HG03439 (cell line): ENCODE measurements around the gene TADA2B.

Experiments used
- ATAC-seq: cut with Tn5 transposase; IDR thresholded peaks from one replicate; pipeline ENCODE4 v1.9.1; 2021; ENCODE audit warnings: mild to moderate bottlenecking, moderate library complexity; ENCODE audit not compliant: unreplicated experiment

TADA2B gene

DNA sequence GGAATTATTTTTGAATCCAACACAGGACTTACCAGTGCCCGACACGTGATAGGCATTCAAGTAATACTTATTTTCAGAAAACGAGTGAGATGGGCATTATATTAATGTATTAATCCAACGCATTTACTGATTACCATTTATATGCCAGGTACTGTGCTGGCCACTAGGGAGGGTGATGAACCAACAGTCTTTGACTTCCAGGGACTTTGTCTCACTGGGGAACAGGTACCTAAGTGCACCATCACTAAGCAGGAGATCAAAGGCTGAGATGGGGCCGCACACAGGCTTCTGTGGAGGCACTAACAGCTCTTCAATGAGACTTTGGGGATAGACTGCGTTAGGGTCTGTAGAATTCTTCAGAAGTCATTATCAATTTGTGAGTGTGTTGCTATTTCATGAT lies 5.7 kb upstream of the TADA2B start:
- ATAC-seq, result no peak

DNA sequence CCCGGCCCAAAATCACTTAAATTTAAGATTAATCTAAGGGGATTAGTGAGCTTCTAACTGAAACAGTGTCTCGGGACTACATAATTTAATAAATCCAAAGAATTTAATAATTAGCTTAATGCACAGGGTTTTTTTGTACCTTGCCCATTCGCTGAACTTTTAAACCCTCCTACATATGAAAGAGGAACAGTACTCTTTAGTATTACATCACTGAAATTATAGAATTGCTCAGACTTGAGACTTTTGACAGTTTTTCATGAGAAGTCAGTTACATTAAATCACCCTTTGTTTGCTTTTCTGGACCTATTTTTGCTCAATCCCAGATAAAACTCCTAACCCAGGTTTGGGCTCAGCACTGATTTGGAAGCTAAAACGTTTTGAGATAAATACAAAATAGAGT lies 2.4 kb upstream of the TADA2B start:
- ATAC-seq, result no peak

DNA sequence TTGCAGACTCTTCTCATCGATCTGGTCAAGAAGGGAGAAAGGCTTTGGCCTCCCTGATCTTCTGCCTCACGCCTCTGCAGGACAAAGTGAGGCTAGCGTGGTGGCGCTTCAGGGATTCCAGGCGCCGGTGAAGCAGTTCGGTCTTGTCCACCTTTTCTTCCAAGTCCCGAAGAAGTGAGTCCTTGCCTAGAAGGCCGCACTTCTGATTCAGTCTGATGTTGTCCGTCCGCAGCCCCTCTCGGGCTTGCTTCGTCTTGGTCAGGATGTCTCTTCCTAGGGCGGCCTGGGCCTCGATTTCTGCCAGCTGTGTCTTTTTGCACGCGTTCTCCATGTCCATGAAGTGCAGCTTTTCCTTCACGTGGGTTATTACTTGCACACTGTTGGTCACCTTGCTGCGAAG lies 1.9 kb upstream of the TADA2B start:
- ATAC-seq, result no peak

DNA sequence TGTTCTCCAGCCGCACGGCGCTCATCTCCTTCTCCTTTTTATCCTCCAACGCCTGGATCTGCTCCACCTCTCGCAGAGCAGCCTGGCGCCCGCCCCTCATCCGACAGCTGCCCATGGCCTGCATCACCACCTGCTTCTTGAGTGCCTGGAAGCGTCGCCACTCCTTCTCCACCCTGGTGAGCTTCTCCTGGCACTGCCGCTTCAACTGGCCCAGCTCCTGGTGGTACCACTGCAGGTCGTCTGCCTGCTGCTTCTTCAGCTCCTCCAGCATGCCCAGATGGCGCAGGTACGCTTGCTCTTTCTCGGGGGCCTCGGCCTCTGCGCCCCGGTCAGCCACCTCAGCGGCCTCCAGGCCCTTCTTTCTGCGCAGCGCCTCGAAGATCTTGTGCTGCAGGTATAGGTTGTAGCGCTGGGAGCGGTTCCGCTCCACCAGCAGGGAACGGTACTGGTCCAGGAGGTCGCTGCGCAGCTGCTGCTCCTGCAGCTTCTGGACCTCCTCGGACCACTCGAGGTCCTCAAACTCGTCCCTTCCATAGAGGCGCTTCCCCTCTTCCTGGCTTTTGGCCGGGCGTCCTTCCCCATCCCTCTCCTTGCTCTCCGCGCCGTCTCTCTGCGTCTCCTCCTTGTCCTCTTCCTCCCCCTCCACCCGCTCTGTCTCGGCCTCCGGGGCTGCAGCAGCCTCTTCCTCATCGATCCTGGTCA lies 1.2 kb upstream of the TADA2B start:
- ATAC-seq, result no peak

DNA sequence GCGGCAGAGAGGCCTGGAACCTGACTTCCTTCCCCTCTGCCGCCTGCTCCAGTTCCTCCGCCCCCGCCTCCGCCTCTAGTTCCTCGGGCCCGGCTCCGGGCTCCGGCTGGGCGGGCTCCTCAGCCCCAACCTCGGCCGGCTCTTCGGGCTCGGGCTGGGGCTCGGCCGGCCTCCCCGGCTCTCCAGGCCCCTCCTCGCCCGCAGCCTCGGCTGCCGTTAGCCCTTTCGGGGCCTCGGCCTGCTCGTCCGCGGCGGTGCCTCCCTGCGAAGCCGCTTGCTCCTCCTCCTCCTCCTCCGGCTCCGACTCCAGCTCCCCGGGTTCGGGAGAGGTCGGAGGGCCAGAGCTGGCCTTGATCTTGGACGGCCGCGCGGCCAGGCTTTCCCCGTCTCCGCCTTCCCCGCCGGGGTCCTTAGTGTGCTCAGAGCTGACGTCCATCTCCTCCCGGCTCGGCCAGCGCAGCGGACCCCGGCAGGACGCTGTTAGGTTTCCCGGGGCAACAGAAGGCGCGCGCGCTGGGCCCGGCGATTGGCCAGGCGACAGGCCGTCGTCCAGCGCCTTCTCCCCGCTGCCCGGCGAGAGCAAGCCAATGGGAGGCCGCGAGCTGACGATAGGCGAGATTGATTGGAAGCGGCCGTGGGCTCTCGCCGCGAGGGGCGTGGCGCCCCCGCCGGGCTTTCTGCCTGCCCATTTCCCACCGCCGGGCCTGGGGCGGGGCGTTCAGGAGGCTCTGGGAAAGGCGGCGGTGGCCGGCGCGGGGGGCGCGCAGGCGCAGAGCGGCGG lies 479 bp upstream of the TADA2B start:
- peak; percentile 83 for ATAC-seq

DNA sequence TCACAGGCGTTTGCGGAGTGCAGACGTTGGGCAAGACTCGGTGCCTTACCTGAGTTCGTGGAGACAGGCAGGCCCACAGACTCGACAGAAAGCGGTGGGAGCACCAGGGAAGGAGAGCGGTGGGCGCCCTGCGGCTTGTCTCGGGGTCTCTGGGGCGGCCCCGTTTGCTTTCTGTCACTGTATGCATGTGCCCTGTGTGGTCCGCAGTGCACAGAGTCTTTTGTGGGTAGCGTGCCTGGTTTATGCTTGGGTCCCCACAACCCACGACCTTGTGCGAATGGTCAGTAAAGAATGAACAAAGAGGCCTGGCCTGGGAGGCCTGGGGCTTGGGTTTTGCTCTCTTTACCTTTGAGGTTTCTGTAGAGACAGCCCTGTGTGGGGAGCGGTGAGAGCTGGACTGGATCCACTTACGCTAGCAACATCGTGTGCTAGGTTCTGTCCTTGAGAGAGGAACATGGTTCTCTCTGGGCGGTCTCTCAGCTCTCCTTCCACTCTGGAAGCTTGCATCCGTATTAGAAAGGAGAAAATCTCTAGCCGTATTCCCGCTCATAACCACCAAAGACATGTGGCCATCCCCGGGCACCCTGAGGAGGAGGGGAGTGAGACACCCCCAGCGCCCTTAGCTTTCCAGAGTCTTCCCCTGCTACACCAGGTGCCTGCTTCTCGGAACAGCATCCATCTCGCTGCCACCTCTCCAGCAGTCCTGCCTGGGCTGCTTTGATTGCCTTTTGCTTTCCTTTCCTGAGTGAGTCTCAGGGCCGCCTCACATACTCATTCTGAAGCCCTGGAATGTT lies 1.2 kb downstream of the TADA2B start:
- no peak for ATAC-seq

DNA sequence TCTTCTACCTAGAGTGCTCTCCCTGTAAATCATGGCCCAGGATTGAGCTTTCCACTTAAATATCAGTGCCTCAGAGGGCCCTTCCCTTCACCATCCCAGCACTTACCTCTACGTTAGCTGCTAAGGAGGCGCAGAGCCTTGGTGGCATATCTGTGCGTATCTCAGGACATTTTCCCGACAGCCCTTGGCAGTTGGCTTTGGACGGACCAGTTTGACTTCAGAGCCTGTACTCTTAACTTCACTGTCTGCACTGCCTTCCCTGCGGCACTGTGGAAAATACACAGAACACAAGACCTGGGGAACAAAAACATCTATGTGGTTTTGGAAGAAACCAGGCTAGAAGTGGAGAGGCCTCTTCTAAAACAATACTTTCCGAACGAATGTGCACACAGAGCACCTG lies 2.4 kb downstream of the TADA2B start:
- ATAC-seq, result no peak

DNA sequence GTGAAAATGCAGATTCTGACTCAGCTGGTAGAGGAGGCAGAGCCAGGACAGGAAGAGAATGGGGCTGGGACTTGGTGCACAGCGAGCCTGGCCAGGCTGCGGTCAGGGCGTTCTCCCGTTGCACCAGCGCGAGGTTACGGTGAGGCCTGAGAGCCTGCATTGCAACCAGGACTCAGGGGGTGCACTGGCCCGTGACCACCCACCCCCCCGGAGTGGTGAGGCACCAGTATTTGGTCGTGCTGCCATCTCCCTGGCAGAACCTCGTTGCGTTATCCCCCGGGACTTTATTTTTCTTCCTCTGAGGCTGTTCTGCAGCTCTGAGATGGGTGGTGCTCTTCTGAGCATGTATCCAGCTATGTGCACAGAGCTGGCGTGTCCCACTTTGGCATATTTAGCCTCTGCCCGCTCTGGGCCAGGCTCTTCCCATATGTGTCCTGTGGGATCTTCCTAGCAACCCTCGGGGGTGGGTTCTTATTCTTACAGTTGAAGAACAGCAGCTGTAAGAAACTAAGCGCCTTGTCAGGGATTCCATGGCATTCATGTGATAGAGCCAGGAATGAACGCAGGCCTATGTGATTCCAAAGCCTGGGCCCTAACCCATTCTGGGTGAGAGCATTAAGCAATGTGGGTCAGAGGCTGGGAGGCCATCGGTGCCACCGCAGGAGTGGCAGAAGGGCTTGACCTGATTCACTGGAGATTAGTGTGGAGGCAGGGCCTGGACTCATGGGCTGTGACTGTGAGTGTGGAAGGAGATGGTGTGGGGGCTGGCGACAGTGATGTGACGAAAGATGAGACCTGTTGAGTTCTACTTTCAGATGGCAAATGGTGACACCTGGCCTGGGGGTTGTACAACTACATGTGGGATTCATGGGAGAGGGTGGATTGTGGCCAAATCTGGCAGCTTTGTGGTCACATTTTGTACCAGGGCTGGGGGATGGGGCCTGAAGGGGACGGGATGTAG lies 3.1 kb downstream of the TADA2B start:
- ATAC-seq, result no peak

DNA sequence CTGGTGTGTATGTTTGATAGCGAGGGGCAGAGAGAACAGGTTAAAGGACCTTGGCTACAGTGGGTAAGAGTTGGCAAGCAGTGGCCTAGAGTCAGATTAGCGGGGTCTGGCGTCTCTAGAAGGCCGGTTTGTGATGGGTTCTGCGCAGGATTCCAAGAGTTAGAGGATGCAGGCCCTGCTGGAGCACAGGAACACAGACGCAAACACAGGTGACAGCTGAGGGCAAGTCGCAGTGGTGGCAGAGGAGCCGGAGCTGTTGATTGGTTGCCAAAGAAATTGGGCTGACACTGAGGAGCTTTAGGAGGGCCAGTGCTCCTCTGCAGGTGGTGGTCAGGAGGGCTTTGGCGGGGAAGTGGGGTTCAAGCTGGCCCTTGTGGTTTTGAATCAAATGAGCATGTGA lies 3.8 kb downstream of the TADA2B start:
- no peak for ATAC-seq

DNA sequence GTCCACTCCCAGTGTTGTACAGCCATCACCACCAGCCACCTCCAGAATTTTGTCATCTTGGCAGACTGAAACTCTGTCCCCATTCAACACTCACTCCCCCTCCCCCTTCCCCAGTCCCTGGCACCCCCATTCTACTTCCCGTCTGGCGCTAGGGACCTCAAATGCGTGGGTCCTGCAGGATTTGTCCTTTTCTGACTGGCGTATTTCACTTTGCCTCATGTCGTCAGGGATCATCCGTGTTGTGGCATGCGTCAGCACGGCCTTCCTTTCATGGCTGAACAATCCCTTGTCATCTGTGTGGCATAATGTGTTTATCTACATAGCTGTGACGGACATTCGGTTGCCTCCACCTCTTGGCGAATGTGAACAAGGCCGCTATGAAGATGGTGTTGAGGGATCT lies 5.5 kb downstream of the TADA2B start:
- no peak for ATAC-seq

DNA sequence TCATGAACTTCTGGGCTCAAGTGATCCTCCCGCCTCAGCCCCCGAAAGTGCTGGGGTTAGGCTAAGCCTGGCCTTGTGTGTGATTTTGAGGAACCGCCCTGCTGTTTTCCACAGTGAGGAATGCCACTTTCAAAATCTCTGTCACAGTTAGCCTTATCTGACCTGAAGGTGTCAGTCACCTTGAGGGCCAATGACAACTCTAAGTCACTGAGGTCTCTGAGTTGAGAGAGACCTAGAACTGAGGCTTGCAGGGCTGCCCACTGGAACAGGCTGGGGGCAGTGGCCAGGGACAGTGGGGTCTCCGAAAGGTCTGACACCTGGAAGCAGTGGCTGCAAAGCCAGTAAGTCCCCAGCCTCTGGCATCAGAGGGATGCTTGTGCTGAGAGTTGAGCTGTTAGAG lies 6.1 kb downstream of the TADA2B start:
- no peak for ATAC-seq

DNA sequence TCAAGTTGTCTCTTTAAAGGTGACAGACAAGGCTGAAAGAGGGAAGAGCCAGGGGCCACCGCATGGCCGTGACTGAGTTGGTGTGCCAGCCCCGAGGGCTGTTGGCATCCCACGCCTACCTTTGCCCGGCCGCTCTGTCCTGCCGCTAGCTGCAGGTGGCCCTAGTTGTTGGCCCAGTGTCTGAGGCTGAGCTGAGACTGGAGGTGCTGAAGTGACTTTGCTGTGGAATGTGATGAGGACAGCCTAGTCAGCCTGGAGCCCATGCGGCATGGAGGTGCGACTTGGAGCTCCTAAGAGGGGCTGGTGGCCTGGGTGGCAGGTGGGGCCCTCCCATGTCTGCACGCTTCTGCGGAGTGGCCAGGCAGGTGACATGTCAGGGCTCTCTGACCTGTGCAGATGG lies 6.6 kb downstream of the TADA2B start:
- no peak for ATAC-seq

DNA sequence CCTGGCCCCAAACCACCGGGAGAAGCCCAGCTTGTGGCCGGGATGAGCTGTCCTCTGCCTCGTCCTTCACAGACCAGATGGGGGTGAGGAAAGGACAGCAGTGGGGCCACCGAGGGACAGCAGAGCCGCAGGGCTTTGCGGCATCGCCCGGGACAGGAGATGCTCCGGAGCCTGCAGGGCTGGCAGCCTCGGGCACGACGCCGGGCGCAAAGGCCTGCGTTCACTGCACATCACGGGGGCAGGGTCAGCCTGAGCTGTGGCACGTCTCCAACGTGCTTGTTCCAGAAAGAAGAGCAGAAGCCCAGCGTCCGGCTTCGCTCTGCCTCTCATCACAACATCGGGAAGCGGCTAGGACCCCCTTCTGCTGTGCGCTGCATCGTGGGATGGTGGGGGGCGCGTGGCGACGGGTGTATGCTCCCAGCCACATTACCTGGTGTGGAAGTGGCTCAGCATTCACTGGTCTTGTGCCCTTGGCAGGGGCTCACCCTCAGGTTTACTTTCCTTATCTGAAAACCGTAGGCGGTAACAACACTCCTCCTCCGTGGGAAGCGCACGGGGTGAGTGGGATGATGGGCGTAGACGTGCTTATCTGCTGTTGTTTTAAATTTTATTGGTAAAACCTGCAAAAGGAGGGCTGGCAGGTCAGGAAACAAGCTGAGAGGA lies 7.4 kb downstream of the TADA2B start:
- no peak for ATAC-seq

DNA sequence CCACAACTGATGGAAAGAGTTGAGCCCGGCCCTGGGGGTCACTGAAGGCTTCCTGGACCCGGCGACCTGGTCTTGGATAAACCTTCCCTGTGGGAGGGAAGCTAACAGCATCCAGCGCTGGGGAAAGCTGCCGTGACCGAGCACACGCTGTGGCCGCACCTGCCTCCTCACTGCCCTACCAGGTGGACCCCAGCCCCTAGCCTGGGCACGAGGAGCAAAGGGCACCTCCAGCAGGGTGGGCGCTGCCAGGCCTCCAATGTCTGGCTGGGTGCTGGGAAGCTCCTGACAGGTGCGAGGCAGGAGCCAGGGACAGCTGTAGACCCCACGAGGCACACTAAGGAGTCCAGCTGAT lies 7.9 kb downstream of the TADA2B start:
- no peak for ATAC-seq

DNA sequence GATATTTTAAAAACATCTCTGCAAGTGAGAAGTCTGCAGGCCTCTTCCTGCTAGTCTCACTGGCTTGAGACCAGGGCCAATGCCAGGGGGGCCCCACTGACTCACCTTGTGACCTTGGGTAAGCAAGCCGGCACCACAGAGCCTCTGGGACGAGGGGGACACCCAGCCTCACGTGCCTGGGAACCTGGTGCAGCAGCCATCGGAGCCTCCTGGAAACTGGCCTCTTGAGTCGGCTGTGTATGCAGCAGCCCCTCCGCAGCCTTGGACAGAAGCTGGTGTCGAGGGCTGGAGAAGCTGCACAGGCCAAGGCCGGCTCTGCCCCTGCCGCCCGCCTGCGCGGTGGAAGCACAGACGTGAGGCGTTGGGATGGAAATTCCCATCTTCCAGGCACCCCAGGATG lies 8.7 kb downstream of the TADA2B start:
- ATAC-seq, result no peak

DNA sequence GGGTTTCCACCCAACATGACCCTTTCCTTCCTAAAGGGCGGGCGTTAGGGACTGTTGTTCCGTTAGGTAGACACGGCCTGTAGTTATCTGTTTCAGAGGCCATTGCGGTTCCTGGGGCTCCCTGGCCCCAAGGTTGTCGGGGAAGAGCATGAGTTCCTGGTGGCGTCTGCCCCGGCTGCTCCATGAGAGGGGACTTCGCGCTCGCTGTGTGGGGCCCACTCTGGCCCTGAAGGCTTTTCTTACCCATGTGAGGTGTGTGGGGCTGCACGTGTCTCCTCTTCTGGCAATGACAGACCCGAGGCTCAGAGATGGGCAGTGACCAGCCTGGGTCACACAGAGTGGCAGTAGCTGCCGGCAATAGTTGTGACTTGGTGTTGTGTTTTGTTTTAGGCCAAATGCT lies 9.1 kb downstream of the TADA2B start:
- ATAC-seq, result no peak

DNA sequence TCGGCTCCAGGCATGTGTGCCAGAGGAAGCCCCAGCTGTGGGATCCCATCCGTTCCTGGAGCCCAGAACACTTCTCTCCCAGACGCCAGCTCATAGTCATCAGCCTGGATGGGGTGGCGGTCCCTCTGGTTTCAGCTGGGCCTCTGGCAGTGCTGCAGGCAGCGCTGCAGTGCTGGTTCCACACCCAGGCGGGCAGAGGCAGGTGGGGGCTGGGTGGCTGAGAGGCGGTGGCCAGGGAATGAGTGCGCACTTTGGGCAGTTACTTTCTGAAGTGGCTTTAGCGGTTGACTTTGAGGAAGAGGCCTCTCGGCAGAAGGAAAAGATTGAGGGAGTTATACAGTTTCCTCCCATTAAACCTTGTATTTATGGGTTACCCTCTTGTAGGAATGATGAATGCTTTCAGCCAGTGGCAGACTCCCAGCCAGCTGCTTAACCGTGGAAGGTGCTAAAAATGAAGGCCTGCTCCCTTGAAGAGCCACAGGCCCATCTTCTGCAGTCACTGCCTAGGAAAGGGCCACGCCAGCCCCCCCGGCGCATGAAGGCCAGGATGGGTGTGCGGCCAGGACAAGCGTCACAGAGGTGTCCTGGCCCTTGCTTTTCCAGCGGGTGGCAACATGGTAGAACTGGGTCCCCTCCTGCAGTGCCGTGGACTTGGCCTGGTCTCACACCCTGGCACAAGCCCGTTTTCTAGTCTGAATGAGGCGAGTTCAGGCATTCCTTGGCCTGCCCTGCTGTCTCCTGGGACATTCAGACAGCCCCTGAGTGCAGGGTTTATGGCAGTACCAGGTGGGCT lies 9.9 kb downstream of the TADA2B start:
- no peak for ATAC-seq

DNA sequence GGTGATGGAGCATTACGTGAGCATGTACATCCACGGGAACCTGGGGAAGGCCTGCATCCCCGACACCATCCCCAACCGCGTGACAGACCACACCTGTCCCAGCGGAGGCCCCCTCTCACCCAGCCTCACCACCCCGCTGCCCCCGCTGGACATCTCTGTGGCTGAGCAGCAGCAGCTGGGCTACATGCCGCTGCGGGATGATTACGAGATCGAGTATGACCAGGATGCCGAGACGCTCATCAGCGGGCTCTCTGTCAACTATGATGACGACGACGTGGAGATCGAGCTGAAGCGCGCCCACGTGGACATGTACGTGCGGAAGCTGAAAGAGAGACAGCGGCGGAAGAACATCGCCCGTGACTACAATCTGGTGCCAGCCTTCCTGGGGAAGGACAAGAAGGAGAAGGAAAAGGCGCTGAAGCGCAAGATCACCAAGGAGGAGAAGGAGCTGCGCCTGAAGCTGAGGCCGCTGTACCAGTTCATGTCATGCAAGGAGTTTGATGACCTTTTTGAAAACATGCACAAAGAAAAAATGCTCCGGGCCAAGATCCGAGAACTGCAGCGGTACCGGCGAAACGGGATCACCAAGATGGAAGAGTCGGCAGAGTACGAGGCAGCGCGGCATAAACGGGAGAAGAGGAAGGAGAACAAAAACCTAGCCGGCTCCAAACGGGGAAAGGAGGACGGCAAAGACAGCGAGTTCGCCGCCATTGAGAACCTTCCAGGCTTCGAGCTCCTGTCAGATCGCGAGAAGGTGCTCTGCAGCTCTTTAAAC lies 11.1 kb downstream of the TADA2B start:
- no peak for ATAC-seq
